H1 (cell line): Measurements from ENCODE around the gene FHIT.

ENCODE experiments used
- MAFK ChIP-seq: IDR thresholded peaks from 2 replicates; pipeline ENCODE4 v1.6.1; 2012; ENCODE audit warnings: low read depth, mild to moderate bottlenecking, improper control_type of control experiment, low read length
- SIX5 ChIP-seq: IDR thresholded peaks from 2 replicates; pipeline ENCODE4 v1.6.1; 2011; ENCODE audit warnings: mild to moderate bottlenecking, low read depth, low read length
- TF ChIP-seq, protein P1 (sequence below), 3 experiments: IDR thresholded peaks; 1 replicate in 2 of 3; 2 replicates in 1 of 3; pipeline versions ENCODE4 v1.5.1 to v1.6.1; 2011; ENCODE audit warnings: low read length in 3 of 3, mild to moderate bottlenecking in 3 of 3, inconsistent platforms in 2 of 3, low read depth in 1 of 3, moderate library complexity in 1 of 3; ENCODE audit not compliant: insufficient read depth in 1 of 3; ENCODE audit errors: control extremely low read depth in 1 of 3

- TF ChIP-seq, protein P1, sequence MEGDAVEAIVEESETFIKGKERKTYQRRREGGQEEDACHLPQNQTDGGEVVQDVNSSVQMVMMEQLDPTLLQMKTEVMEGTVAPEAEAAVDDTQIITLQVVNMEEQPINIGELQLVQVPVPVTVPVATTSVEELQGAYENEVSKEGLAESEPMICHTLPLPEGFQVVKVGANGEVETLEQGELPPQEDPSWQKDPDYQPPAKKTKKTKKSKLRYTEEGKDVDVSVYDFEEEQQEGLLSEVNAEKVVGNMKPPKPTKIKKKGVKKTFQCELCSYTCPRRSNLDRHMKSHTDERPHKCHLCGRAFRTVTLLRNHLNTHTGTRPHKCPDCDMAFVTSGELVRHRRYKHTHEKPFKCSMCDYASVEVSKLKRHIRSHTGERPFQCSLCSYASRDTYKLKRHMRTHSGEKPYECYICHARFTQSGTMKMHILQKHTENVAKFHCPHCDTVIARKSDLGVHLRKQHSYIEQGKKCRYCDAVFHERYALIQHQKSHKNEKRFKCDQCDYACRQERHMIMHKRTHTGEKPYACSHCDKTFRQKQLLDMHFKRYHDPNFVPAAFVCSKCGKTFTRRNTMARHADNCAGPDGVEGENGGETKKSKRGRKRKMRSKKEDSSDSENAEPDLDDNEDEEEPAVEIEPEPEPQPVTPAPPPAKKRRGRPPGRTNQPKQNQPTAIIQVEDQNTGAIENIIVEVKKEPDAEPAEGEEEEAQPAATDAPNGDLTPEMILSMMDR (IDR thresholded peaks at IDR 0.05; ENCODE audit: control extremely low read depth in 1 of 3, insufficient read depth in 1 of 3, low read depth in 1 of 3, low read length in 3 of 3), result no peak
- TF ChIP-seq SIX5 (no peak), MAFK (no peak)
These were observed 1442.8 kb downstream of the FHIT start for GRCh38 chr3:59808446-59808845.
